ENCODE measurements around the gene CCNB1IP1.

- TF ChIP-seq, protein P1, sequence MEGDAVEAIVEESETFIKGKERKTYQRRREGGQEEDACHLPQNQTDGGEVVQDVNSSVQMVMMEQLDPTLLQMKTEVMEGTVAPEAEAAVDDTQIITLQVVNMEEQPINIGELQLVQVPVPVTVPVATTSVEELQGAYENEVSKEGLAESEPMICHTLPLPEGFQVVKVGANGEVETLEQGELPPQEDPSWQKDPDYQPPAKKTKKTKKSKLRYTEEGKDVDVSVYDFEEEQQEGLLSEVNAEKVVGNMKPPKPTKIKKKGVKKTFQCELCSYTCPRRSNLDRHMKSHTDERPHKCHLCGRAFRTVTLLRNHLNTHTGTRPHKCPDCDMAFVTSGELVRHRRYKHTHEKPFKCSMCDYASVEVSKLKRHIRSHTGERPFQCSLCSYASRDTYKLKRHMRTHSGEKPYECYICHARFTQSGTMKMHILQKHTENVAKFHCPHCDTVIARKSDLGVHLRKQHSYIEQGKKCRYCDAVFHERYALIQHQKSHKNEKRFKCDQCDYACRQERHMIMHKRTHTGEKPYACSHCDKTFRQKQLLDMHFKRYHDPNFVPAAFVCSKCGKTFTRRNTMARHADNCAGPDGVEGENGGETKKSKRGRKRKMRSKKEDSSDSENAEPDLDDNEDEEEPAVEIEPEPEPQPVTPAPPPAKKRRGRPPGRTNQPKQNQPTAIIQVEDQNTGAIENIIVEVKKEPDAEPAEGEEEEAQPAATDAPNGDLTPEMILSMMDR (IDR thresholded peaks at IDR 0.05) = no peak
- TF ChIP-seq POLR2A (IDR thresholded peaks at IDR 0.05) (no peak), EP300 (IDR thresholded peaks at IDR 0.05) (no peak), POLR2AphosphoS5 (IDR thresholded peaks at IDR 0.05) (no peak)
These were observed 38.0 kb downstream of the CCNB1IP1 start for GRCh38 chr14:20295067-20295466.
